GM19099 (cell line): ENCODE measurements around the gene CERS2.

Source experiments
- POLR2A ChIP-seq: IDR thresholded peaks from 3 replicates; pipeline ENCODE4 v1.6.1; 2011; ENCODE audit warnings: low read depth; ENCODE audit not compliant: insufficient read length; ENCODE audit errors: extremely low read depth

Gene CERS2

DNA sequence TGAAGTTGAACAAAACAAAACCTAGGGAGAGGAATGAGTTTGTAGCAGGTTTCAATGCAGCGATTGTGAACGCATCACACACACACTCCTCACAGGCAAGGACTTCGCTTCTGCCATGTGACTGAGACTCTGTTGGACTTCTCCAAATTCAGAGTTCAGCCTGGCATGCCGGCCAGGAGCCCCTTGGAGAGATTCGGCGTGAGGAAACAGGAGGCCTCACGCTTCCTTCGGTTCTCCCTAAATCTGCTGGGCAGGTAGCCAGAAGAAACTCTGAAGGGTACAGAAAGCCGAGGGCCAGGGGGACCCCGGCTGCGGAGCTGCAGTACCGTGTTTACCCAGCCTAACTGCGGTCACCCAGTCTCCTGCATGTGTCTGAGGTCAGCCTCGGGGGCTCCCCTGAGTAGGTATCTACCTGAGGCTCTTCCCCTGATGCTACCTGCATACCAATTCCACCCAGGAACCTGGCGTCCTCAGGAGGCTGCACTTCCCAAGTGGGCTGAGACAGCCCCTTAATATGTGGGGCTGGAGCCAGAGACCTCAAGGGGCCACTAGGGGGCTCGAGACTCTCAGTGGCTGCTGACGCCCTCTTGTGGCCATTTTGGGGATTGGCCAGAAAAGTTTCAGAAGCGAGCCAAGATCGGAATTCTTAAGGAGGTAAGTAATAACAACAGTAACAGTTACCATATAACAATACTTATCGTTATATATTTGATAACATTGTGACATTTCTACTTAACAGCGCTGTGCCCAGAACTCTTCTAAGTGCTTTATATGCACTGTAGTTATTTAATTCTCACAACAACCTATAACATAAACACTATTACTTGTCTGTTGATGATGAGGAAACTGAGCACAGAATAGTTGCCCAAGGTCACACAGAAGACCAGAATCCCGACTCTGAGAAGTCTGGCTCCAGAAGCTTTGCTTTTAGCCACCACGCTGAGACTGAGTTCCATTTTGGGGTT is 4.7 kb upstream of the CERS2 start:
- TF ChIP-seq POLR2A, result no peak

DNA sequence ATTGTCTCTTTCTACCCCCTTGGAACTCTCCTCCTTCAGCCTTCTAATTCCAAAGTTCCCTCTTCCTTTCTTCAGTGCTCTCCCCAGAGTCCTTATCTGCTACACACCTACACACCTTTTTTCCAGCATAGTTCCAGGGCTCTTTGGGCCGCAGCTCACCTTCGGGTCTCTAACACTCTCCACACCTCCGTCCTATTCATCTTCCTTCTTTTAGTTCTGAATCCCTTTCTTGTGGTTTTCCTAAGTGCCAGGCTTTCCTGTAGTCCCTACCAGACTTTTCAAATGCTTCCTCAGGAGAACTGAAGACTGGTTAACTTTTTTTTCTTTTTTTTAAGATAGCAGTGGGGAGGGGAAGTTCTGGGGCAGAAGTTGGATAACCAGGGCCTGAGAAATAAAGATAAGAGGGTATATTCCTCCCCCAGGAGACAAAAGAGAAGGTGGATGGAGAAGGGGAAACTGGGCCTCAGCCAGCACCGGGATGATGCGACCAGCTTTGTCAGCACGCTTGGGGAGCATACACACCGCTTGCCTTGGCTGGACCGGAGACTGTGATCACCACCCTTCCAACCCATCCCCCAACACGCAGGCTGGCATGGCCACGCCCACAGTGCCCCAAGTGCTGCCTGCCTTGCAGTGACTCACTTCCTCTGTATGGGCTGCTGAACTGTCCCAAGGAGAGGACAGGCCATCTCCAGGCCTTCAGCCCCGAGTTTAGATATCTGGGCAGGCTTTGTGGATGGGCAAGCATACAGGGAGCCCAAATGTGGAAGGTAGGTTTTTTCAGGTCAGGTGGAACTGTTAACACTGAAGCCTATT is 2.5 kb upstream of the CERS2 start:
- TF ChIP-seq POLR2A, result no peak

DNA sequence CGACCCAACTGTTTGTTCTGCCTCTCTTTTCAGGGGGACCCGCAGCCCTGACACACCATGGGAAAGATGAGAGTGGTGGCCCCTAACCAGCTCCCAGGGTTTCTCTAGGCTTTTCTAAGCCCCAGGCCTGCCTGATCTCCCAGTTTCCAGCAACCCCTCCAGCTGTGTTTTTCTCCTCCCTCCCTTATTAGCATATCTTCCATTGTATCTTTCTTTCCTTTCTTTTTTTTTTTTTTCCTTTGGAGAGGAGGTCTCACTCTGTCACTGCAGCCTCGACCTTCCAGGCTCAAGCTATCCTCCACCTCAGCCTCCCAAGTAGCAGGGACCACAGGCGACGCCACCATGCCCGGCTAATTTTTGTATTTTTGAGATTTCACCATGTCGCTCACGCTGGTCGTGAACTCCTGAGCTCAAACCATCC is 1.8 kb upstream of the CERS2 start:
- no peak for TF ChIP-seq POLR2A

DNA sequence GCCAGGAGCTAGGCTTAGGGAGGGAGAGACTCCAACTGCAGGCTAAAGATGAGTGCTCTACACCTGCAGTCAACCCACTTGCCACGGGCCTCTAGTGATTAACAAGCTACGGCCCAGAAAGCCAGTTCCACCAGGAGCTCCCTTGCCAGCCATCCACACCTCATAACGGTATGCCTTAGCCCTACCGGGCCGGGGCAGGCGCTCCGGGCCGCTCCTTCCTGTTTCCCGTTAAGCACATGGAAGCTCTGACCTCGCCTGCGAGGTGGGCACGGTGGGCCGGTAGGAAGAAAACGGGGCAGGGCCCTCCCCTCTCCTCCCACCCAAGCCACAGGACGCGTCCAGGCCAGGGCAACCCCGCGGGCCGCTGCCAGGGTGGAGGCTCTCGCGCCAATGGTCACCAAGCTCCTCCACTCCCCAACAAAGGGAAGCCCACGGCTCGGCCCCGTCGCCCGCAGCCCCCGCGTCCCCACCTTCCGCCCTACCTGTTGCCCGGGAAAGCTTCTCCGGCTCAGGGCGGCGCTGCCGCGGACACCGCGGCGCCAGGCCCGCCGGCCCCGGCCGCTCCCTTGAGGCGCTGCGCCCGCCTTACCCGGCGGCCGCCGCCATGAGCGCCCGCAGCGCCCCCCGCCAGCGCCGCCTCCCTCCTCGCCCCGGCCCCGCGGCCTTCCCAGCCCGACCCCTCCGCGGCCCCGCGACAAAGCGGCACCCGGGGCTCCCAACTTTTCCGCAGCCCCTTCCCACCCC is 627 bp downstream of the CERS2 start:
- no peak for TF ChIP-seq POLR2A

DNA sequence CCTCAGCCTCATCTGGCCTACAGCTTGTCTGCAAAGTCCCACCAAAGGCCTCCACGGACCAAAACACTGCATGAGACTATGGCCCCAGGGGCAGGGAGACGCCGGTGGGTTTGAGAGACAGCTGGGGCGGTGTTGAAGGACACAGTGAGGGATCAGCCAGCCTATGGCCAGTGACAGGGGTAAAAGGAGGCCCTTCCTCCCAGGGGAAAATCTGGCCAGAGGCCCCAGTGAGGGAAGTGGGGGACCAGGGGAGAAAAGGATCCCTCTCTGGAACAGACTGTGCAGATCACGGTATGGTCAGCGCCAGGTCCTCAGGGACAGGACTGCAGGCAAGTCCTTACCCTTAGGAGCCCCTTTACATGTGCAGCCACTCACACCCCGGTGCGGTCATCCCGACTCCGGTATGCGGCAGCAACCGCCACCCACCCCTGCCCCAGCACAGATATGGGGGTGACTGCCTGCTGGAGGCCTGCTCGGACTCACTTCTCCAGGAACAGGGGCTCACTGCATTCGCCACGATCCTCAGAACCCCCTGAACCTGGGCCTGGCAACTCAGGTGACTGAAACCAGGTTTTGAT is 1.3 kb downstream of the CERS2 start:
- TF ChIP-seq POLR2A, result no peak

DNA sequence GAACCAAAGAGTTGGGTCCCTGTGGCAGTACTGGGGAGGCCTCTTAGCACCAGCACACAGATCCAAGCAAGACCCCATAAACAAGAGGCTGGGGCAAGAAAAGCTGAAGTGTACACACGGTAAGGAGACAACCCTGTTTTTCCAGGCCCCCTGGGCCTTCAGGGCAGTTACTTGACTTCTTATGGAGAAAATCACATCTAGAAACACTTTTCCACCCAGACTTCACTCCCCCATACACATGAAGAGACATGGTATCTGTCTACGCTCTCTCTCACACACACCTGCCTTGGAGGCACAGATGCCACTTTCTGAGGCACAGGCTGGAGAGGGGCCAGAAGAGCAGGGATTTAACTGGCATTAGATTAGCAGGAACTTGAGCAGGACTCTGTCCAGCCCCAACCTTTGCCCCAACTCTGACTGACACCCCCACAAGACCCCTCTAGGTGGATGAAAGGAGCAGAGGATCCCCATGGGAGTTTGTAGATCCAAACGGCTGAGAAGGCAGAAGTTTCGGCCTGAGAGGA is 2.2 kb downstream of the CERS2 start:
- no peak for TF ChIP-seq POLR2A

DNA sequence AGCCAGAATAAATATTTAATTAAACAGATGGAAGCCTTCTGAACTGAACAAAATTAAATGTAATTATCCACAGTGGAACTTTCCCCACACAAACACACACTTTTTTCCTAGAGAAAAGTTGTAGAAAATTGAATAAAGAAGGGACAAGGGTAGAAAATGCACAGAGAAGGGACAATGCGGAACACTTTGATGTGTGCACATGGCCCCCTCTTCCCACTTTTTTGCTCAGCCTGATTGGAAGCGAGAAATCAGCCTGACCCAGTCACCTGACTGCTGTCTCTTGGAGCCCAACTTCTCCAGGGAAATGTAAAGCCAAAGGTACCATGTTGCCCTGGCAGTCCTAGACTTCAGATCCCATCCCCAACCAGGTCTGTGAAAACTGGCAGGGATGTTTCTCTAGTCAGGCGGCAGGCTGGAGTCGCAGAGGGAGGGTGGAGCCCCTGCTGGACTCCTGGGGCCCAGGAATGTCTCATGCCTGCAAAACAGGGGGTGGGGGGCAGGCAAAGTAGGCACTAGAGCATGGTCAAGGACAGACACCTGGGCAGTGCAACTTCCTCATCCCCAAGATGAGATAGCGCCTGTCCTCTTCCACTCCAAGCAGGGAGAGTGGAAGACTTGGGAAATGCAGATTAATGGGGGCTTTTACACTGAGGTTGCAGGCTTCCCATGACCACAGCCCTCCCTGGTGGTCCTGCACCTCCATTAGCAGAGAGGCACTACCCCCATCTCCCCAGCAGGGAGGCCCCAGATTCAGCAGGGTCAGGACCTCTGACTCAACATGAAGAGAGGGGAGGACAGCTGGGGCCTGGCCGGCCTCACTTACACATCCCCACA is 2.8 kb downstream of the CERS2 start:
- no peak for TF ChIP-seq POLR2A

DNA sequence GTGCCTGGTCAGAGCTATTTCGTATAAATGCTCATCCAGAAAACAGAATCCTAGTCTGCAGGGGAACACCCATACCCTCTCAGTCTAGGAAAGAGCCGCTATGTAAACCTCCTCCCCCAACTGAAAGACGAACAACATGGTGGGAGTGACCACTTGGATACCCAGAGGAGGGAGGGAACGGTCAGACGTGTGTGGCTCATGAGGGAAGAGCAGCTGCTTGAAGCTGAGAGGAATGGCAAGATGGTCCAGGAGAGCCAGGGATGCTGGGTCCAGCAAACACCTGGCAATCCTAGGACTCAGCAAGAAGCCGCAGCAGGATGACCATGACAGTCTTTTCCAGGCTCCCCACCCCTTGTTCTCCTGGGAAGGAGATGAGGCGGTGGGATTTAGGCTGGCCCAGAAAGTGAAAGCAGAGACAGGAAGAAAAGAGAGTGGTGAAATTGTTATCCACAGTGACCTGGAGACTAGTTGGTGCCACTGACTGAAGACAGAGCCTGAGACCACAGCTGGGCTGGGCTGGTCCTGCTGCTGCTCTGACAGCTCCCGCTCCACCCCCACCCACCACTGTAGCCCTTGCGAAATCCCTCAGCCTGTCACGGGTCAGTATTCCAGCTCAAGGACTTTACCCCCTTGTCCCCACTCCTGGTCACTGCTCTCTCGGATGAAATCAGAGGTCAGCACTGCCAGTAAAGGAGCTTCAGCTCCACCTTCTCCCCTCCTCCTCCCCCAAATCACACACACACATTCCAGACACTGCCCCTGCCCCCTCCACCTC is 3.6 kb downstream of the CERS2 start:
- no peak for TF ChIP-seq POLR2A

DNA sequence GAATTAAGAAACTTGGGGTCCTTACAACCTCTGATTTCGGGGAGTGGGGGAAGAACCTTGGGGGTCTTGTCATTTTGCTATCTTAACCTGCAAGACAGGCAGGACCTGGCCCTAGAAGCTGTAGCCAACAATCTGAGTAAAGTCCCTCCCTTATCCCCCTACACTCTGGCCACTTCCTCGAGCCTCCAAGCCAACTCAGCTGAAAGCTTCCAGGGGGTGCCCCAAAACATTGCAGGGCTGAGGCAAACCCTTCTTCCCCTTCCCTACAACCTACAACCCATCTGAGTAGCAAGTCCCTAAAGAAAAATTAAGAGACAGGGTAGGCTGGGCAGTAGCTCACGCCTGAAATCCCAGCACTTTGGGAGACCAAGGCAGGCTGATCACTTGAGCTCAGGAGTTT is 5.0 kb downstream of the CERS2 start:
- TF ChIP-seq POLR2A, result no peak

DNA sequence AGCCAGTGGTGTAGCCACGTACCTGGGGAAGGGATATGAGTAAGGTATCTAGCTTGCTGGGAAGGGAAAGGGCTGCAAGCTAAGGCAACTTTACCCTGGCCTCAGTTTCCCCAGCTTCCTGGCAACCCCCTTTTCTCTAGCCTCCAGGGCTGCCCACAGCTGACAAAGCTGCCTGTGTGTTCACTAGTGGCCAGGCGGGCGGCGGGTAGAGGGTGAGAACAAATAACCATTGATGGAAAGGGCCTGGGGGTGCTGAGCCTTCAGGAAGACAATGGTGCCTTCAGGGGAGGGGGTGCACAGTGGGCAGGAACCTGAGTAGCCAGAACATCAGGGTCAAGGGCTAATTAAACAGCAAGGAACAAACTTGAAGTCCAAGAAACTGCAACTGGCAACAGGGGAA is 6.1 kb downstream of the CERS2 start:
- no peak for TF ChIP-seq POLR2A

DNA sequence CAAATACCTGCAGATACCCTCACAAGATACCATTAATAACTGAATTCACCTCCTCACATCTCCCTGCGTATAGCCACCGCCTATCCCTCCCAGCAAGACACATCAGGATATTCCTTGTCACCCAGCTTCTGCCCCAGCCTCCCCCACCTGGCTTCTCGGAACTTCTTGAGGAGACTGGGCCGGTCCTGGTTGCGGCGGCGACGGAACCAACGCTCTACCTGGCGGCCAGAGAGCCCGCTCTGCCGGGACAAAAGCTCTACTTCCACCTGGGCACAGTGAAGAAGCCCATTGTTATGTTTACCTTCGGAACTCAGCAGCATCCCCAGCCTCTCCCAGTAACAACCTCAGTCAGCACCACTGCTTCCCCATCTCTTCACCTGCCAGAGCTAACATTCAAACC is 6.7 kb downstream of the CERS2 start:
- TF ChIP-seq POLR2A, result no peak

DNA sequence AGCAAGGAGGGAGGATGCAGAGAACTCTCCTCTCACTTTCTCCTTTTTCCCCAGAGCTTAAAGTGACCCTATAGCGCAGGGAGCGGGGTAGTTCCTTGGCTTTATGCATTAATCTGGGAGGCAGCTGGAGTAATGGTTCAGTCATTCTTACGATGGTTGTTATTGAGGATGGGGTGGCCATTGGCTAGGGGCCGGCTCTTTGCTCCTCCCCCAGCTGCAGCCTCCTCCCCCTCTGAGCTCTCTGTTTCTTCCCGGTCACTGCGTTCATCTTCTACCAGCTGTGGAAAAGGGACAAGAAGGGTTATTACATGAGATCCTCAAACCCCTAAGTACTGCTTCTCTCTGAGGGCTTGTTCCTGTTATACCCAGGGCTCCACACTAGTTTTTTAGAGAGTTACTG is 8.6 kb downstream of the CERS2 start:
- TF ChIP-seq POLR2A, result no peak

DNA sequence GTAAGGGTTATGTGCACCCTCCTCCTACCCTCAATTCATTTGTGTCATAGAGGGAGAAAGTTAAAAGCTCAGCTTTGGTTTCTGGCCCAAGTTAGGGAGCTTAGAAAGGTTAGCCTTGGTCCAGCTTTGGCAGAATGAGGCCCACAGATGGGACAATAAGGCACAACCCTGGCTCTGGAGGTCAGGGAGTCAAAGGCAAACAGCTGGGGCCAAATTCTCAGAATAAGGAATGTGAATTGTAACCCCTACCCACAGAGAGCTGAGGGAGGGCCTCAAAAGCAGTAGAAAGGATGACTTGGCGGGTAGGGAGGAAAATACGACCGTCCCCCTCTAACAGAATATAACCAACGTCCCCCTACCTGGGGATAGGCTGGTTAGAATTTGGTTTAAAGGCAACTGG is 9.0 kb downstream of the CERS2 start:
- no peak for TF ChIP-seq POLR2A

DNA sequence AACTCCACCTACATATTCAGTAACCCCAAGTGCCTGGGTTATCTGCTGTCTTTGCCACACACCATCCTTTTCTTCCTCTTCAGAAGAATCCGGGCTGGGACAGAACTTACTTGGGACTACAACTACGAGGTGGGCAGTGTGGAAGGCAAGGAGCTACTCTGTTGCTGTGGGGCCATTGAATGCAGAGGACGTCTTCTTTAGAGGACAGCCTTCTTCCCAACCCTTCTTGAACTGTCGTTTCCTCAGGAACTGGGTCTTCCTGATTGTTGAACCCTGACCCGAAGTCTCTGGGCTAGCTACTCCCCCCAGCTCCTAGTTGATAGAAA is 10.5 kb downstream of the CERS2 start:
- TF ChIP-seq POLR2A, result no peak
